Stimulated activated CD8-positive, alpha-beta memory T cell treated with anti-CD3 and anti-CD28 coated beads, Interleukin-4, amount 100 ng/mL, for 4 hours (primary cell): ENCODE data around the gene TMEM154.

ENCODE experiments used
- DNase-seq, 2 donors: peaks; one replicate each; pipeline ENCODE4 v3.0.0-alpha.2; 2020; ENCODE audit warnings: low read depth in 2 of 2, low spot score in 1 of 2

TMEM154 gene

DNA sequence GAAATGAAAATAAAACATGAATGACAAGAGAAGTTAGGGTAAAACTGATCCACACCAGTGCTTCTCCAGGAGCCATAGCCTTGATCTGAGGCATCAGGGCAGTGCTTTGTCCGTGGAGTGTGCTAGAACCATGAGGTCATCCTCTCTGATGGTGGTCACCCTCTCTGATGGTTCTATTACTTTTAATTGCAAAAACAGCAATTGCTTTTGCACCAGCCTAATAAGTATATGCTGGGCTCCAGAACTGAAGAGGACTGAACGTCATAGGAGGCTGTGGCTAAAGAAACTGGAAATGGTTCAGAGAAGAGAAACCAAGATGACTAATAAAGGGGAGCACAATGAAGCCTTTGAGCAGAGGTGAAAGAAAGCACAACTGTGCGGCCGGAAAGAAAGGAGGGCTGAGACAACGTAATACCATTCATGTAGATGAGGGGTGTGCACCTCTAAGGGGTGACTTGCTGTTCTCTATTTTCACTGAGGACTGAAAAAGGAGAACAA is 17.0 kb upstream of the TMEM154 start:
- peak in 1 of 2 donors; percentile 6 for DNase-seq

DNA sequence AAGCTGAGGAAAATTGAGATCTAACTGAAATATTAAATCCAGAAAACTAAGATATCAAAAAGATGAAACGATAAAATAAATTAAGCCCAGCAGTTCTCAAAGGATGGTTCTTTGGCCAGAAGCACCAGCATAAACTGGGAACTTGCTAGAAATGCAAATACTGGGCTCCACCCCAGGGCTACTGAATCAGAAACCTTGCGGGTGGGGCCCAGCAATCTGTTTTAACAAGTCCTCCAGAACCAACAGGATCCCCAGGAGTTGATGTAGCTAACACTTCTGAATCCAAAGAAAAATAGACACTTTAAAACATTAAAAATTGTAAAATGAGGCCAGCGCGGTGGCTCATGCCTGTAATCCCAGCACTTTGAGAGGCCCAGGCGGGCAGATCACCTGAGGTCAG is 14.1 kb upstream of the TMEM154 start:
- DNase-seq: no peak

DNA sequence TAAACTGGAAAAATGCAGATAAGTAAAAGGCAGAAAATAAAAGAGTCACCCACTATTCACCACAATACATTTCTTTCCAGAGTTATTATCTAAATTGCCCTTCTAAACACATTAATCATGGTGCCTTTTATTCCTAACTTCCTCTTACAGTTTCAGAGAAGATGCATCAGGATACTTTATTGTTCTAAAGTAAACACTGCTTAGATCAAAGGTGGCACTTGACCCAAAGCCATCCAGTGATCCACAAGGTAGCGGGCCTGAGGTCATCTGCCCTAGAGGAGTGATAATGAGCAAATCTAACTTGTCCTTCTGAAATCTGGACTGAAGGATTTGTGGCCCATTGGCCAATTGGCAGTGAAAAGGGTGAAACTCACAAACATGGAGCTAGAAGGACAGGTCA is 12.0 kb upstream of the TMEM154 start:
- DNase-seq: no peak

DNA sequence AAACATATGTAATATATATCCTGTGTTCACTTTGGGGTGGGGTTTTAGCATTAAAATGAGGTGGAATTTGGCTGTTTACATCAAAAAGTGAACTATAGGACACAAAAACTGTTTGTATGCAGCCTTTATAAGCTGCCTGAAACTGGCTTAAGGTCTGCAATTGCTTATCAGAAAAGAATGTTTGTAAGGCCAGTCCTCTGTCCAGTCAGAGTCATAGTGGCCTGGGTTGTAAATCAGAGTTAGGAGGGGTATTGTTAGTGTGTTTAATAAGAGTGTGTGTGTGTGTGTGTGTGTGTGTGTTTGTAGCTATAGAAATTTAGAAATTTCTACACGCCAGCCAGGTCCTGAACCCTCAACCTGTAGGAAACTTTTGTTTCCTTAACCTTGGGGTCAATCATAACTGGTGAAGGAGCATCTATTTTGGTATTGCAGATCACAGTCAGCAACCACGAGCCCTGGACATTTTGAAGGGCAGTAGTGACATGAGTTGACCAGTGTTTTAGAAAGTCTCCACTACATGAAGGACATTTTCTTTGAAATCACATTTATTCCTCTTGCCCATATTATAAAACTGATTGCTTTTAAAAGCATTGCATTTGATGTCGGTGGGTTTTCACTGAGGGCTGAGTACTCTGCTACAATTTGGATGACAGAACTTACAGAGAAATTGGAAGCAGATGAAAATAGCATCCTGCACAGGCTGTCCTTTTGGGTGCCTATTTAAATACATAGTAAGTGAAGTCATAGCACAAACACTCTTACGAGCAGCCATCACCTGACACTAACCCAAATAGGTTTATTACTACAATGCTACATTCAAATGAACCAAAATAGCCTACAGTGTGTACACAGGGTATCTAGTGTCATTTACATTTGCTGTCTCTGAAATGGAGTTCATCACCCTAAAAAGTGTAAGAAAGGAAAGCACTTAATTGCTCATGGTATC is 11.2 kb upstream of the TMEM154 start:
- DNase-seq: no peak

DNA sequence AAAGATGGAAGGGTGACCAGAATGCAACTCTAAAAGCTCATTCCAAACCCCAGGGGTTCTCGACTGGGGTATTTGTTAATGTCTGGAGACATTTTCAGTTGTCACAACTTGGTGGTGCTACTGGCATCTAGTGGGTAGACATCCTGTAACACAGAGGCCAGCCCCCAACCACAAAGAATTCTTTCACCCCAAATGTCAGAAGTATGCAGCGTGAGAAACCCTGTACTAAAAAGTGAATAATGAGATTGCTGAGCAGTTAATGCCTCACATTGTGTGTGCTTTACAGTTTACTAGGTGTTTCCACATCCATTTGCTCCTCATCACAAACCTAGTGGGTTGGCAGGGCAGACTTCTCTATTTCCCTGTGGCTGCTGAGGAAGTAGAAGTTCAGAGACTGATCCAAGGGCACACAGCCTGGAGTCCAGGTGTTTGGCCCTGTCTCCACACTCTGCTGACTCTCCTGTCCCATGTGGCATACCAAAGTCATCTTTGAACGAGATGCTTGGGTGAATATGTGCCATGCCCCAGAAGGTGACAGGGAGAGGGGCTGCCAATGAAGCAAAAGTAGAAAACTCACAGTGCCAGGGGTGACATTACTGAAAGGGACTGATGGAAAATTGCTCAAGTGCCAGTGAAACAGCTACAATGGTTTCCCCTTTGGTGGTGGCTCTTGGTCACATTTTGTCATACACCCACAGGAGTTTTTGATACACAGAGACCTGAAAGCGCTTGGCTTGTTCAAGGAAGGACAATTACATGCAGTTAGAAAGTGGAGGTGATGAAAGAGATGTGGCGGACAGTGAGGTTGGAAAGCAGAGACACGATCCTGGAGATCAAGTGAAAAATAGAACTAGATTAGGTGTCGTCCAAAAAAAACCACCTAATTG is 10.1 kb upstream of the TMEM154 start:
- no peak for DNase-seq

DNA sequence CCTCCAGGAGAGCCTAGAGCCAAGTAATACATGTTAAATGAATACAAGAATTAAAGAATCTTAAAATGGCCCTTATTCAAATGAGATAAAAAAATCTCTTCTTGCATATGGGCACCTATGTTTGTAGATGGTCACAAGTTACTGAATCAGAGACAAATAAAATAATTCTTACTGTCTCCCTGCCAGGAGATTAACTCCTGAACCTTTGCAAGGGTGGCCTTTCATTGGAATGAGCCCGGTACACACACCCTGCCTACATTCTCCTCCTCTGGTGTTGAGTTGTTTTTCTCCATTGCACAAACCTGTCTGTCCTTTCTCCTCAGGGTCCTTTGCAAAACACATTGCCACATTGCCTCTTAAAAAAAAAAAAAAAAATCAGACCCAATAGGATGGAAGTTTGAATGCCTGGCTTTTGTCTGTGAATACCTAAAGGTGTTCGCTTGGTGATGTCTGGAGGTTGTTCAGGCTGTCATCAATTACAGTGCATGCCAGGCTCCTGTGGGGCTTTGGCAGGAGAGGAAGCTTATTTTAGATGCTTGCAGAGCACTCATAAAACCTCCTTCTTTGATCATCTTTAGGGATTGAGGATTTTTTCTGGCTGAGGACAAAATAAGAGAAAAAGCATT is 8.3 kb upstream of the TMEM154 start:
- DNase-seq: no peak

DNA sequence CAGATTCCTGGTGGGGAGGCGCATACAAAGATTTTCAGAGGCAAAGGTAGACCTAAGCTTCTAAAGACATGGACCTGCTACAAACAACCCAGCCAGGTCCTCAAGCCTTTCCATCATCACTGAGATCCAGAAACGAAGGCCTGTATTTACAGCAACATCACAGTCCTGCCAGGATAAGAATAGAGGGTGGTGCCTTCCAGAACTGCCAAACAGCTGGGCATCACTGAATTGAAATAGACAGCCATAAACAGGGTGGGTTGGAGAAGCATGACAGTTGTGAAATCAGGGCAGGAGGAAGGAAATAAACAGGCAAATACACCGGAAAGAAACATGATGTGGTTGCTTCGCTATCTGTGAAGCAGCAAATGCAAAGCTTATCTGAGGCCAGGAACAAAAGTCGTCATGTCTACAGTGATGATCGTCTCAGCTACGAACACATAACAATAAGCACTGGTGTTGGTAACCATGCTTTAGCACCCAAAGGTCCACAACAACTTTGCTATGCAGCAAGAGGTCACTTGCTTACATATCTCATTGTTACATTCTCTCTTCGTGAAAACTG is 6.7 kb upstream of the TMEM154 start:
- DNase-seq: no peak

DNA sequence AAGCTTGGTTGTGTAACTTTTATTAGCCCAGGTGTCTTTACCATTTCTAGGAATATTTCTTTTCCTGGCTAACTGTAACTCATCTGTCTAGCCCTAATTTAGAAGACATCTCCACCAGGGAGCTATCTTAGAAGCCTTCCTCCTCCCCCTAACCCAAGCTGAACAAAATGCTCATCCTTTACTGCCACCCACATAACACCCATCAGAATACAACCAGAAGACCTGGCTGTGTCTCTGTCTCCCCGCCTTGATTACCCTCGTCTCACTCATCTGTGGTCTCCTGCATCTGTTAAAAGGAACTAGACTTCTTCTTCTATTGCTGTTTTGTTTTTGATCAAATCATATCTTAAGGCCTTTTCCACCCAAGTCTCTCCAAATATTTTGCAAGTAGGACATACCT is 4.8 kb upstream of the TMEM154 start:
- DNase-seq: no peak

DNA sequence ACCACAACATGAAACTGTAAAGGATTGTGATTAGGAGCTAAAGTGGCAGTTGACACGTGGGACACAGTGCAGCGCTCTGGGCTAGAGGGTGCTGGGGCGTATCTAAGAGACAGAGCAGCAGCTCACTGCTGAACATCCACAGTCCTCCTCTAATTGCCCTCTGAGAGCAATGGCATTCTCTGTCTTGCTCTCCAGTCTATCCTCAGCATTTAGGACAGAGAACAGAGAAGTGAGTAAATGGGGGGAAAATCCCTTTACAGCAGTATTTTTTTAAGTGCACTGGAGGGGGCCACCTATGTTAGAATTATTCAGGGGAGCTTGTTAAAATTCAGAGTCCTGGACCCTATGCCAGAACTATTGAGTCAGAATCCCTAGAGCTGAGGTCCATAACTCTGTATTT is 4.2 kb upstream of the TMEM154 start:
- no peak for DNase-seq

DNA sequence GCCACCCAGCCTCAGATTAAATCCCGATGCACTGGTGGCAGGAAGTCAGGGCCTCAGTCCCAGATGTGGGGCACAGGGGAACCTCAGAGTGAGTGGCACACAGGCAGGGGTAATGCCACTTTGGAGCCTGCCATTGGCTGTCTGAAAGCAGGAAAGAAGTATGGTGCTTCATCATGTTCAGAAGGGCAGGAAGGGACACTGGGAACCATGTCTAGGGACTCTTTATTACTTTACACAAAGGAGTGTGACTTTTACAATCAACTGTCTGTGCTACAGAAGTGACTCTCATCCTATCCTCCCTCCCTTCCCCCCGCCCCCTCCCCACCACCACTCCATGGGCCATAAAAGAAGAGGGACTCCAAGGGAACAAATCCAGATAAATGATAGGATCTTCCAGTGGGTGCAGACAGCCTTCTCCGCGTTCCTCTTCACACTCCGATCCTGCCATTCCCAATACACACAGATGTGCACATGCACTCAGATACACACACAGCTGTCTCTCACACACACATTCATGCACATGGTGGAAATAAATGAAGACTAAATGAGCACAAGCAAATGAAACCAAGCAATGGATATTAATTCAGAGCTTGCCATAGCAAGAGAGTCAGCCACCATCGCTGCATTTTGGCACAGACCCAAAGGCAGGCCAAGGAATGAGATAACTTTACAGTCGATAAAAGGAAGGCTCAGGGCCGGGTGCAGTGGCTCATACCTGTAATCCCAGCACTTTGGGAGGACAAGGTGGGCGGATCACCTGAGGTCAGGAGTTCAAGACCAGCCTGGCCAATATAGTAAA is 2.5 kb upstream of the TMEM154 start:
- no peak for DNase-seq

DNA sequence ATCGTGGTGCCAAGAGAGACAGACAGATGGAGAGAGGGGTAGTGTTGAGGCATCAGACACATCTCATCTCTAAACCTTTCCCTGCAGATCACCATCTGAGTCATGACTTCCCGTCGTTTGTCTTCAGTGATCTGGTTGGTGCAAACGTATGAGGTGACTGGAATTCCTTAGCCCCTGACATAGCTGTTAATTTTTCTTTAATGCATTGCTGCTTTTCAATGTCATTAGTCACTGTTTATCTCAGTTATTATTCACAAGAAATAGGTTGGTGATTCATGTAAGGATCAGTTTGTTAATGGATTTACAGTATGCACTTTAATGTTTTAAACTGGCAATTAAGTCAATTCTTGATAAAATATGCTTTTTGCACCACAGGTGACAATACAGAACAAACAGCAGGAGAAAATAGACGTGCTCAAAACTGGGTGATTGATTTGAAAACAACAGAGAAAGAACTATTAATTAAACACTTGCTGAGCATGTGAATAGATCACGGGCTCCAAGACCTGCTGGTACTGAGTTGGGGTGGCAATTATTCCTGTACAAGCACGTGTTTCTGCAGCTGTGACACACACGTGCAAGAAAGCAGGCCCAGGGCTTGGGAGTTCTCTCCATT is 1.3 kb upstream of the TMEM154 start:
- DNase-seq: no peak

DNA sequence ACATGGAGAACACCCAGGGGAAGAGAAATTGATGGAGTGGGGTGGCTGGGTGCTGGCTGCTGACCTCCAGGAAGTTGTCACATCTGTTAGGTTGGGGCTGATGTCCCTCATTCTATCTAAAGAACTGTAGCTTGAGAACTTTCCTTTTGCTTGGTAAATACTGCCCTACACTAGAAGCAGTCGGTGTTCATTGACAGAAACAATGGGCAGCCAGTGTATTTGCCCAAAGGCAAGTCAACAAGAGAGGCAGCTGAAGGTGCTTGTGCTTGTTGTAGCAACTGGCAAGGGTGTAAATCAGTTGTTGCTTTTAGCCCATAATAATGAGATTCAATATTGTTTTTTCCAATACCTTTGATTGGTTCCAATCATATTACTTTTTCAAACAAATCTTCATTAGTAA is 956 bp downstream of the TMEM154 start:
- no peak for DNase-seq

DNA sequence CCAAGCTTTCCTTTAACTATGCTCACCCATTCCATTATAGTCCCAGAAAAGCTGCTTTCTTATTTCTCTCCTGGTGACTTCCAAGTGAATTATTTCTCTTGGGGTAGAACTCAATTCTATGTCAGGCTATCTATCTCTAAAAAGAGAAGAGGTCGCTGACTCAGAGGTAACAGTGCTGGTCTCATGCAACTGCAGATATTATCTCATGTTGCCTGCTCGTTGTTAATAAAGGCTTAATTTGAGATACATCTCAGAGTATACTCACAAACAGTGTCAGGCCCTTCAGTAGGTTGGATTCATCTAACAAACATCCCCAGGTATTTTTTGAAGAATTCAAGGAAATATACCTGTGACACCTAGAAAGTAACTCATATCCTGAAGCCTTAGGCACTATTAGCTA is 2.7 kb downstream of the TMEM154 start:
- DNase-seq: no peak

DNA sequence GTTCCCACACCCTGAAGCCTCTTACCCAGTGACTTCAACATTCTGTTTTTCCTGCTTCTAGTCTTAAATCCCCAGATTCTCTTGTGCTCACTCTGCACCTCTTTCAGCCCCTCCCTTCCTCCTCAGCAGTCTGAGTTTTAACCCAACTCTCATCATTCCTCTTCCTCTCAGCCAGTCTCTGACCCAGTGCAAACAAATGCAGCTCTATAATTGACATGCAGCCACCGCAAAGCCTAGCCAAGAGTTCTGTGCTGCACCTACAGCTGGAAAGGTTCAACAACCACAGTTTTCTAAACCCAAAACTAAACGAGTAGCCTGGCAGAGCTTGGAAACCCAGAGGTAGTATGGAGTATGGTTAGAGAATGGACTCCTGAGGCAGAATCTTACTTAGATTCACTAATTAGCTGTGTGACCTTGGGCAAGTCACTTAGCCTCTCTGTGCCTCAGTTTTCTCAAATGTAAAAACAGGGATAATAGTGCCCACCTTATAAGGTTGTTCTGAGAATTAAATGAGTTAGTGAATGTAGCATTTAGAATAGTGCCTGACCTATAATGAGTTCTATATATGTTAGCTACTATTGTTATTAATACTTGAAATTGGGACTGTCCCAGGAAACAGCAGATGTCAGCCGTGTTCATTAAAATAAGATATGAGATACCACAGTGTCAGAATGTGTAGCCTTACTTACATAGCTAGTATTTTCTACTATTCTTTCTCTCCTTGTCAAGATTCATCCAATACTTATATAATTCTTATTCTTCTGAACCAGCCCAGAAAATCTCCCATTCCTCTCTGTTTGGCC is 3.5 kb downstream of the TMEM154 start:
- DNase-seq: no peak

DNA sequence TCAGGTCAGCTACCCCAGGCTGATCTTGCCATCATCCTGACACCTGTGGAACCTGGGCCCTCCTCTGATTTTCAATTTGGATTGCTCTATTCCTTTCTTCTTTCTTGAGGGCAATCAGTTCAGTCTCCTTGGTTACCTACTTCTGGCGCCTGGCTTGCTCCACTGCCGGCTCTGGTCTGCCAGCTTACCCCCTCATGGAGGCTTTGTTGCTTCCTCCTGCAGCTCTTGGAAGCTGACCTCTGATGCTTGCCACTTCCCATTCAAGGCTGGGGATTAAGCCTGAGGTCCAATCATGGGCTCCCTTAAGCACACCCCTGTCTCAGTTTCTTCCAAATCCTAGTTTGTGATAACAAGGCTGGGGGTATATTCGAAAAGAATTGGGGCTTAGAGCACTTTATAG is 5.4 kb downstream of the TMEM154 start:
- no peak for DNase-seq

DNA sequence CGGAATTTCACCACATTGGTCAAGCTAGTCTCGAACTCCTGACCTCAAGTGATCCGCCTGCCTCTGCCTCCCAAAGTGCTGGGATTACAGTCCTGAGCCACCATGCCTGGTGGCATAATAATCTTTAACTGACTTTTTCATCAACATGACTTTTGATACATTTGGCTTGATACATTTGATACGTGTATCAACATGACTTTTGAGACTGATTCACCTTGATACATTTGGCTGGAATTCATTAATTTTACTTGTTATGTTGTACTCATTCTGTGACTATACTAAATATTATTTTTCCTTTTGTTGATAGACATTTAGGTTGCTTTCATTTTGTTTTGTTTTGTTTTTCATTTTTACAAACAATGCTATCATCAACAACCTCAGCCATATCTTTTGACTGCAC is 6.3 kb downstream of the TMEM154 start:
- no peak for DNase-seq

DNA sequence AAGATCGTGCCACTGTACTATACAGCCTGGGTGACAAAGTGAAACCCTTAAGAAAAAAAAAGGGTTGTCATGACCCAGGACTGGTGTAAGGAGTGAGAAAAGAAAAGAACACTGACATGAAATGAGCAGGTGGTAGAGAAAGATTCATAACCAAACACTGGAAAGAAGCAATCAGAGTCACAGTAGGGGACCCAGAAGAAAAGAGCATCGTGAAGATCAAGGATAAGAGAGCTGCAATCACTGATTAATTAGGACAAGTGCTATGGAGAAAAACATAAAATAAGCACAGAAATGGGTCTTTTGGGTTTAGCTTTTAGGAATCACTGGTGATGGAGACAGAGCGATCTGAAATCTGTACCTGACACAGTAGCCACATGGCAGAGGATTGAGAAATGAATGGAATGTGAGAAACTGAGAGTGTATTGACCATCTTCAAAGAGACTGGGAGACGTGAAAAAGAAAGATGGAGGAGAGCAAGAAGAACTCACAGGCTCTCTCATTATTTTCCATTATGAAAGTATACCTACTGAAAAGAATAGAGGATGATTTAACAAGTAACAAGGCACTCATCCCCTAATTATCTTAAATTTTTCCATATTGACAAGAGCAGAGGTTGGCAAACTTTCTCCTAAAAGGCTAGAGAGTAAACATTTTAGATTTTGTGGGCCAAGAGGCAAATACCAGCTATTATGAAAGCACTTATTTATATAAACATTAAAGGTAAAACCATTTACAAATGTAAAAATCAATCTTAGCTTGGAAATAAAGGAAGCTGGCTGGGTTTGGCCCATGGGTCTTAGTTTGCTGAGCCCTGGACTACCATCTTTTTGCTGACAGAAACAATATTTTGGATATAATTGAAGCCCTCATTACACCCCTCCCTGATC is 7.3 kb downstream of the TMEM154 start:
- no peak for DNase-seq

DNA sequence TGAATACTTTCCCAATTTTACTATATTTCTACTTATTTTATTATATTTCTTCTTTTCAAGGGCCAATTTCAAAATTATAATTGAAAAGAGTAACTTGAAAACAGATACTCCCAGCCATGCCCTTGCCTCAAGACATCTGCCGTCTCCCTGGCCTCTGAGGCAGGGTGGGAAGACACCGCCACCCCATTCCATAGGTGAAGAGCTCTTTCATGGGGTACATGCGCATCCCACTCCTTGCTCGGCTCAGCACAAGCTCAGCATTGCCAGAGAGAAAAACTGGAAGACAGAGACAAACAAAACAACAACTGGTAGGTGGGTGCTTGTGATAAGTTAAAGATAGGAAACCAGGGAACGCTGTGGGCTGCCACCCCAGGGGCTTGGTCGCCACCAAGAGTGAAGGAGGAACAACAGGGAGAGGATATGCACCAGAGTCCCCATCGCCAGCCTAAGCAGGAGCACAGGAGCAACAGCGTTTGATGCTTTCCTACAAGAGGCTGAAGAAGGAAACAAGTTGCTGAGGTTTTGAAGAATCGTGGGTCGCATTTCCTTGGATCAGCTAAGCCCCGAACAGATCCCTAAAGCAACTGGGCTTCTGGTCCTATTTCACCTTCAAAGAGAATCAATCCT is 11.3 kb downstream of the TMEM154 start:
- DNase-seq: no peak
